Endothelial cell (in vitro differentiated cells): ENCODE measurements around the gene HSPA8. TPM values are rescaled to one million over a fixed set of nuclear protein-coding genes. Genes with fewer than 3 reads are reported as not detected.
"Not testable (repeated sequence)": the region's sequence is repeated elsewhere in the genome, so short reads cannot be mapped to it uniquely, and the experiment has no call there.

ENCODE experiments used
- DNase-seq: peaks from one replicate; pipeline ENCODE4 v3.0.0; 2021; ENCODE audit warnings: low spot score
- H3K27ac Mint-ChIP-seq: one replicate; pipeline ENCODE4 v1.8.0; 2021; ENCODE audit warnings: mixed read lengths, inconsistent platforms; ENCODE audit not compliant: unreplicated experiment
- H3K27me3 Mint-ChIP-seq: one replicate; pipeline ENCODE4 v1.8.0; 2021; ENCODE audit warnings: mild to moderate bottlenecking, moderate library complexity, mixed read lengths, inconsistent platforms; ENCODE audit not compliant: unreplicated experiment
- H3K36me3 Mint-ChIP-seq: one replicate; pipeline ENCODE4 v1.8.0; 2021; ENCODE audit warnings: mild to moderate bottlenecking, low read depth, mixed read lengths, inconsistent platforms; ENCODE audit not compliant: unreplicated experiment
- H3K4me1 Mint-ChIP-seq: one replicate; pipeline ENCODE4 v1.8.0; 2021; ENCODE audit warnings: mild to moderate bottlenecking, mixed read lengths, inconsistent platforms; ENCODE audit not compliant: unreplicated experiment
- H3K4me3 Mint-ChIP-seq: one replicate; pipeline ENCODE4 v1.8.0; 2021; ENCODE audit warnings: mild to moderate bottlenecking, mixed read lengths, inconsistent platforms; ENCODE audit not compliant: unreplicated experiment
- H3K9me3 Mint-ChIP-seq: one replicate; pipeline ENCODE4 v1.8.0; 2021; ENCODE audit warnings: mixed read lengths, inconsistent platforms; ENCODE audit not compliant: unreplicated experiment
- total RNA-seq: library from RNA; stranded (reverse); fragmentation: NEBNext Ultra II Directional; extraction: Animal tissue kit (Norgen Biotek cat#: 25700); gene quantifications from one replicate; pipeline ENCODE4 v1.2.1, GENCODE V29; 2021; ENCODE audit not compliant: unreplicated experiment
- TF ChIP-seq, protein P1 (sequence below): fragments of 200-600 bp; sonication (generic); IDR thresholded peaks from one replicate; pipeline ENCODE4 v1.5.0; 2021; ENCODE audit warnings: antibody characterized with exemption; ENCODE audit not compliant: unreplicated experiment

The HSPA8 gene
- total RNA-seq, 1 donor from 2014 or later, result 1,201 TPM

DNA sequence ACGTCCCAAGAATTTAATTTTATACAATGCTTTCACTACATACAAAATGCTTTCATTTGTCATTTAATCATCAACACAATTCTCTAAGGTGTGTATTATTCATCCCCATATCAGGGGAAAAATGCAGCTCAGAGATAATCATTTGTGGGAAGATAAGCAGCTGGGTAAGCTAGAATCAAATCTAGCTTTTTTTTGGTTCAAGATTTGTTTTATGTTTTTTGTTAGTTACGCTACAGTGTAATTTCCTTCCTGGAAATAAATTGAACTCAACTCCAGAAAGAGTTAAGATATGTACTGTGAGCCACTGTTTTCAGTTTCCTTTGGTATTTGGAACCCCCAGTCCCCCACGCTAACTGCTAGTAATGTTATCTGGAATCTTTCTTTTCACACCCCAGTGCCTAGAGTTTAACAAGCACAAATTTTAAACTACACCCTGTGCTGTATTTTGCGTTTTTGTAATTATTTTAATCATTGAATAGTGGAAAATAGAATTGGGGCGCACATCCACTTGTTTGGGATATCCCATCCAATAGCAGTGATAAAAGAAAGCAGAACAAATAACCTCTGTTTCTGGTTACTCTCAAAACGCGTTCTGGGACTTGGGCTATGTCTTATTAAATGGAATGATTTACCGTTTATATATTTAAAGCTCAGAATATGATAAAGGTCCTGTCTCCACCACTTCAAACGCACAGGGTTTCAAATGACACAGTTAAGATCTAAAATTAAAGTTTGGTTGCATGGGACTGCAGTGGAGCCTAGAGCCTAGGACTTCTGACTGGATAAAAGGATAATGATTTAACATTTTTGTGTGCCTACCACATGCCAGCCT lies 2.1 kb upstream of the HSPA8 start:
- Mint-ChIP-seq H3K27ac (peak overlapping the region; percentile 100), H3K36me3 (peaks cover 24% of the 10 kb centered on the region), H3K9me3 (no peaks in the 10 kb centered on the region), H3K27me3 (peaks cover 11% of the 10 kb centered on the region), H3K4me3 (peak overlapping the region; percentile 99), H3K4me1 (peaks cover 39% of the 10 kb centered on the region)
- TF ChIP-seq, protein P1, sequence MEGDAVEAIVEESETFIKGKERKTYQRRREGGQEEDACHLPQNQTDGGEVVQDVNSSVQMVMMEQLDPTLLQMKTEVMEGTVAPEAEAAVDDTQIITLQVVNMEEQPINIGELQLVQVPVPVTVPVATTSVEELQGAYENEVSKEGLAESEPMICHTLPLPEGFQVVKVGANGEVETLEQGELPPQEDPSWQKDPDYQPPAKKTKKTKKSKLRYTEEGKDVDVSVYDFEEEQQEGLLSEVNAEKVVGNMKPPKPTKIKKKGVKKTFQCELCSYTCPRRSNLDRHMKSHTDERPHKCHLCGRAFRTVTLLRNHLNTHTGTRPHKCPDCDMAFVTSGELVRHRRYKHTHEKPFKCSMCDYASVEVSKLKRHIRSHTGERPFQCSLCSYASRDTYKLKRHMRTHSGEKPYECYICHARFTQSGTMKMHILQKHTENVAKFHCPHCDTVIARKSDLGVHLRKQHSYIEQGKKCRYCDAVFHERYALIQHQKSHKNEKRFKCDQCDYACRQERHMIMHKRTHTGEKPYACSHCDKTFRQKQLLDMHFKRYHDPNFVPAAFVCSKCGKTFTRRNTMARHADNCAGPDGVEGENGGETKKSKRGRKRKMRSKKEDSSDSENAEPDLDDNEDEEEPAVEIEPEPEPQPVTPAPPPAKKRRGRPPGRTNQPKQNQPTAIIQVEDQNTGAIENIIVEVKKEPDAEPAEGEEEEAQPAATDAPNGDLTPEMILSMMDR, result no peak
- DNase-seq, result no peak

DNA sequence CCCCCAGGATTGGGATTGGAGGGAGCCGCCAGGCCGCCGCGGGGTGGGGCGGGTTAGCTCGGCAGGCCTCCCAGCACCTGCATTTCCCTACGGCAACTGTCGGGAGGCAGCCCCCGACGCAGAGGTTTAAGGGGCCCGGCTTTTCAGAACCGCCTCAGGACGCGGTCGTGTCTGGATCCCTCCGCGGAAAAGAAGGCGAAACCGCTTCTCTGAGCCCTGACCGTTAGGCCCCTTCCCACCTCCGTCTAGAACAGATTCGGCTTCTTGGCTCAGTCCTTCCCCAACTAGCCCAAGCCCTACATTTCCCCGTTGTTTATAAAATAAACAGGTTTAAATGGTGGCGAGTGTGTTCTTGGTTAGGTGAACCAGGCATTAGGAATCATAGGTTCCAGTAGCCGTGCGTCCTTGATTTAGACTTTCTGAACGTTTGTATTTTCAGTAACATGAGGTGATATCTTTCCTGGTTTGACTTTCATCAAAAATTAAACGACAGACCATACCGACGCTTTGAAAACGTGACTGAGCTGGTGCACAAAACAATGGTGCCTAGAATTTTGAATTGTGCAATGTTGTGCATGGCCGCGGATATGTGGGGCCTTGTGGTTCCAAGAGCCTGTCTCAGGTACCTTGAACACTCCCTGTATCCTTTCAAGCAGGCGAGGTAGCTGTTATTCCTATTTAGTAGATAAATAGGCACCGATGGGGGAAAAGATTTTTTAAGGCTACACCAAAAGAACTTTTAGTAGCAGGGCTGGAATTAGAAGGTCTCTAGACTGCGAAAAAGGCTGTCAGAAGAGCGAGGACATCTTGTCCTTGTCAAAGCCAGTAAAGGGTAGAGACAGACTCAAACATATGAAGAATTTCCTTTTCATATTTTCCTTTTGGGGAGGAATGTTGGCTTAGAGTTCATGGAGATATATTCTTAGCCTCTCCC lies 1.2 kb upstream of the HSPA8 start:
- Mint-ChIP-seq H3K27ac (peak overlapping the region; percentile 100), H3K27me3 (peaks cover 11% of the 10 kb centered on the region), H3K36me3 (peaks cover 33% of the 10 kb centered on the region), H3K4me3 (peak overlapping the region; percentile 99), H3K4me1 (peaks cover 48% of the 10 kb centered on the region), H3K9me3 (no peaks in the 10 kb centered on the region)
- DNase-seq, result peak; percentile 20
- TF ChIP-seq, protein P1, result no peak

DNA sequence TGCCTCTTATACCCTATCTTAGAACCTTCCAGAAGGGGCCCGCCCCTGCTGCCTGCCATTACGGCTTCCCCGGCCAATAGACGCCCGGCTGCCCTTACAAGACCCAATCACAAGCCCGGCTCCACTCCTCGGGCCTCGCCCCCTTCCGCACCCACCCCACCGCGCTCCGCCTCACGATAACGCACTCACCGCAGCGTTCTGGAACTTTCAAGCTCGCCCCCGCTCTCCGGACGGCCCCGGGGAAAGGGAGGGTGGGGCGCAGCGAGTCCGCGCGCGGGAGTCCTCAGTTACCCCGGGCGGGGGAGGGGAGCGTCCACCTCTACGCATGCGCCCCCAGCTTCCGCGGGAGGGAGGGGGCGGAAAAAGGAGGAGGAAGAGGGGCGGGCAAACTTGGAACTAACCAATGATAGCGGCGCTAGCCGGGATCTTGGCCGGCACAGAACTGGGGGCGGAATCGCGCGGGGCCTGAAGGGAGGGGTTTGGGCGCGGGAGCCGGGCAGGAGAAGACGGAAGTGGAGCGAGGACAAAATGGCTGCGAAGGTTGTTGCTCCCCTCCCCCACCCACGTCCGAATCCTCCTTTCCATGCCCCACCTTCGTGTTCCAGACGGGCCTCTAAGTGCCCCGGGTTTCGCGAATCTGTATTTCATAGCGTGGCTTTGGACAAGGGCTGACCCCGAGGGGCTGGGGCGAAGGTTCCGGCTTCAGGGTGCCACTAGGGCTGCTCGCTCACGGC lies 389 bp upstream of the HSPA8 start:
- H3K36me3 Mint-ChIP-seq, result peaks cover 41% of the 10 kb centered on the region
- H3K4me3 Mint-ChIP-seq, result peak overlapping the region; percentile 99
- H3K27ac Mint-ChIP-seq, result peak overlapping the region; percentile 100
- peak; percentile 99 for DNase-seq
- TF ChIP-seq, protein P1, result no peak
- H3K27me3 Mint-ChIP-seq, result peaks cover 11% of the 10 kb centered on the region
- H3K4me1 Mint-ChIP-seq, result peaks cover 53% of the 10 kb centered on the region
- no peaks in the 10 kb centered on the region for H3K9me3 Mint-ChIP-seq

GRCh38 chr11:123060277-123061000 lies 1.5 kb downstream of the HSPA8 start:
- H3K36me3 Mint-ChIP-seq, result peaks cover 54% of the 10 kb centered on the region
- peaks cover 11% of the 10 kb centered on the region for H3K27me3 Mint-ChIP-seq
- H3K9me3 Mint-ChIP-seq, result no peaks in the 10 kb centered on the region
- TF ChIP-seq, protein P1, result no peak
- H3K27ac Mint-ChIP-seq, result no peak overlapping the region
- peak overlapping the region; percentile 99 for H3K4me3 Mint-ChIP-seq
- H3K4me1 Mint-ChIP-seq, result peaks cover 53% of the 10 kb centered on the region
- no peak for DNase-seq

GRCh38 chr11:123059041-123059920 lies 2.7 kb downstream of the HSPA8 start:
- H3K27ac Mint-ChIP-seq, DNase-seq, H3K9me3 Mint-ChIP-seq: not testable (repeated sequence)
- Mint-ChIP-seq H3K27me3 (peaks cover 11% of the 10 kb centered on the region), H3K36me3 (peaks cover 54% of the 10 kb centered on the region), H3K4me3 (peak overlapping the region; percentile 99), H3K4me1 (peaks cover 49% of the 10 kb centered on the region)
